ENCODE data around the gene SLC7A7. TPM values are rescaled to one million over a fixed set of nuclear protein-coding genes. Genes with fewer than 3 reads are reported as not detected.

The SLC7A7 gene
- total and polyA plus RNA-seq, 8 donors: 3.1 to 29.4 (median 8.1) TPM; not detected in 2

DNA sequence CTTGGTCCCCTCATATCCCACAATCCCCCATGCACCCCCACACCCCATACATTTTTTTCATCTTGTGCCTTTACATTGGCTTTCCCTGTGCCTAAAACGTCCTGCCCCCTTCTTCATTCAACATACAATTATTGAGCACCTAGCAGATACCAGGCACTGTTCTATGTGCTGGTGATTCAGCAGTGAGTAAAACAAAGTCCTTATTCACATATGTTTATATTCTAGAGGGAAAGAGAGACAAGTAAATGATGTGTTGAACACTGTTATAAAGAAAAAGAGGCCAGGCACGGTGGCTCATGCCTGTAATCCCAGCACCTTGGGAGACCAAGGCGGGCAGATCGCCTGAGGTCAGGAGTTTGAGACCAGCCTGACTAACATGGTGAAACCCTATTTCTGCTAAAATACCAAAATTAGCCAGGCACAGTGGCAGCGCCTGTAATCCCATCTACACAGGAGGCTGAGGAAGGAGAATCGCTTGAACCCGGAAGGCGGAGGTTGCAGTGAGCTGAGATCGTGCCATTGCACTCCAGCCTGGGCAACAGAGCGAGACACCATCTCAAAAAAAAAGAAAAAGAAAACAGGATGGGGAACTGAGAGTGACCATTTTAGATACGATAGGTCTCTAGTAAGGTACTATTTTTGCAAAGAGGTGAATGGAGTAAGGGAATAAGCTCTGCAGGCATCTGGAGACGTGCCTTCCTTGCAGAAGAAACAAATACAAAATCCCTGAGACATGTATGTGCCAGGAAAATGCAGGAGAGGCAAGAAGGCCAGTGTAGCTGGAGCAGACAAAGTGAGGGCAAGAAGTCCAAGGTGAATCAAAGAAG, 12.2 kb downstream of the SLC7A7 start:
- Histone ChIP-seq H3K27me3 (no peaks in the 10 kb centered on the region), H3K36me3 (no peaks in the 10 kb centered on the region), H3K27ac (no peak overlapping the region), H3K4me1 (peaks cover 0 to 7% (median 0%) of the 10 kb centered on the region in 4 donors), H3K4me3 (no peak overlapping the region), H3K9me3 (no peaks in the 10 kb centered on the region)
- intact Hi-C loops (cut with DNase I; ENCODE audit: low total_unique reads): no loop called here
- WGBS, 5 donors: 75 to 85% (median 85%) methylated on average over 12 of the region's 12 CpGs
- no peak for DNase-seq
- TF ChIP-seq POLR2A (IDR thresholded peaks at IDR 0.05) (no peak), EP300 (IDR thresholded peaks at IDR 0.05) (no peak), CTCF (IDR thresholded peaks at IDR 0.05) (no peak), POLR2AphosphoS5 (IDR thresholded peaks at IDR 0.05) (no peak)

GRCh38 chr14:22801716-22802115, 13.5 kb downstream of the SLC7A7 start:
- Histone ChIP-seq H3K4me1 (peaks cover 0 to 7% (median 0%) of the 10 kb centered on the region in 4 donors), H3K27ac (no peak overlapping the region), H3K36me3 (no peaks in the 10 kb centered on the region), H3K27me3 (no peaks in the 10 kb centered on the region), H3K4me3 (no peak overlapping the region), H3K9me3 (no peaks in the 10 kb centered on the region)
- no peak for DNase-seq
- intact Hi-C loops (cut with DNase I; ENCODE audit: low total_unique reads): no loop called here
- WGBS, 5 donors: 83 to 89% (median 89%) methylated on average over 8 of the region's 8 CpGs
- TF ChIP-seq POLR2A (IDR thresholded peaks at IDR 0.05) (no peak), EP300 (IDR thresholded peaks at IDR 0.05) (no peak), CTCF (IDR thresholded peaks at IDR 0.05) (no peak), POLR2AphosphoS5 (IDR thresholded peaks at IDR 0.05) (no peak)

DNA sequence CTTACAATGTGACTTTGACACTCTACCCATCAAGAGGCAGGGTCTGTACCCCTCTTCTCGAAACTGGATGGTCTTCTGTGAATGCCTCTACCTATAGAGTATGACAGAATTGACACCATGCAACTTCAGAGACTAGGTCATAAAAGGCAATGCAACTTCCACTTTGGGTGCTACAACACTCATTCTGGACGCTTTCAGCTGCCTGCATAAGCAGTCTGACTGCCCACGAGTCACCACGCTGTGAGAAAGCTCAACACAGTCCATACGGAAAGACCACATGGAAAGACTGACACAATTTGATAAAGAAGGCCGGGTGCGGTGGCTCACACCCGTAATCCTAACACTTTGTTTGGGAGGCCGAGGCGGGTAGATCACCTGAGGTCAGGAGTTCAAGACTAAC, 14.9 kb downstream of the SLC7A7 start:
- Histone ChIP-seq H3K9me3 (no peaks in the 10 kb centered on the region), H3K4me3 (no peak overlapping the region), H3K27ac (no peak overlapping the region), H3K27me3 (no peaks in the 10 kb centered on the region), H3K4me1 (peaks cover 0 to 7% (median 0%) of the 10 kb centered on the region in 4 donors), H3K36me3 (no peaks in the 10 kb centered on the region)
- TF ChIP-seq POLR2A (IDR thresholded peaks at IDR 0.05) (no peak), CTCF (IDR thresholded peaks at IDR 0.05) (no peak)
- intact Hi-C loops (cut with DNase I; ENCODE audit: low total_unique reads): no loop called here
- 80 to 95% (median 83%) methylated on average over 10 of the region's 10 CpGs for WGBS, 5 donors
- no peak for DNase-seq

- 54 to 71% (median 69%) methylated on average over 2 of the region's 2 CpGs for WGBS, 5 donors
- peaks cover 0 to 7% (median 0%) of the 10 kb centered on the region in 4 donors for H3K4me1 ChIP-seq
- no peaks in the 10 kb centered on the region for H3K27me3 ChIP-seq
- no peak overlapping the region for H3K4me3 ChIP-seq
- intact Hi-C loops (cut with DNase I; ENCODE audit: low total_unique reads): no loop called here
- no peak for DNase-seq
- no peak overlapping the region for H3K27ac ChIP-seq
- H3K9me3 ChIP-seq: no peaks in the 10 kb centered on the region
- no peaks in the 10 kb centered on the region for H3K36me3 ChIP-seq
- TF ChIP-seq EP300 (IDR thresholded peaks at IDR 0.05) (no peak), POLR2A (IDR thresholded peaks at IDR 0.05) (no peak), CTCF (IDR thresholded peaks at IDR 0.05) (no peak), POLR2AphosphoS5 (IDR thresholded peaks at IDR 0.05) (no peak)
Measured at GRCh38 chr14:22798528-22798927, 16.7 kb downstream of the SLC7A7 start.
